ENCODE results near the gene ADAMTS9. TPM values are rescaled to one million over a fixed set of nuclear protein-coding genes. Genes with fewer than 3 reads are reported as not detected.
A peak's percentile ranks its signal among the peaks of the same experiment; 100 is the strongest.

ADAMTS9 gene
- total RNA-seq, 4 donors from 2014 or later, result 4.8 to 49.8 (median 13.4) TPM

- Histone ChIP-seq H3K4me3 (no peak overlapping the region), H3K27me3 (no peaks in the 10 kb centered on the region), H3K36me3 (no peaks in the 10 kb centered on the region), H3K9me3 (no peaks in the 10 kb centered on the region), H3K27ac (peak overlapping the region in 1 of 4 donors; percentile 8), H3K4me1 (peaks cover 48 to 54% of the 10 kb centered on the region in 2 donors)
- ATAC-seq (no peak), DNase-seq (no peak)
- TF ChIP-seq POLR2A (IDR thresholded peaks at IDR 0.05) (no peak), CTCF (IDR thresholded peaks at IDR 0.05 in 4 of 5, conservative IDR thresholded peaks at IDR 0.05 in 1 of 5) (no peak)
- intact Hi-C loops (cut with DNase I; ENCODE audit: low total_unique reads), result no loop called here
- in situ Hi-C loops (cut with MboI; ENCODE audit: low sequenced_read_pairs in 4 of 4), result loop anchor here in 1 of 4 donors (10.0 kb wide), 1 partner anchor 131 kb away; no protein-coding TSS in a partner anchor
Measured at GRCh38 chr3:64666171-64666588, 21.6 kb downstream of the ADAMTS9 start.

GRCh38 chr3:64664397-64664796 lies 23.4 kb downstream of the ADAMTS9 start:
- TF ChIP-seq CTCF (IDR thresholded peaks at IDR 0.05 in 4 of 5, conservative IDR thresholded peaks at IDR 0.05 in 1 of 5) (no peak), POLR2A (IDR thresholded peaks at IDR 0.05) (no peak)
- no peaks in the 10 kb centered on the region for H3K36me3 ChIP-seq
- no peaks in the 10 kb centered on the region for H3K9me3 ChIP-seq
- H3K27ac ChIP-seq, result peak overlapping the region in 3 of 4 donors; percentile 18 to 35 (median 28)
- intact Hi-C loops (cut with DNase I; ENCODE audit: low total_unique reads), result no loop called here
- H3K27me3 ChIP-seq, result no peaks in the 10 kb centered on the region
- H3K4me1 ChIP-seq, result peaks cover 48 to 54% of the 10 kb centered on the region in 2 donors
- DNase-seq, result no peak
- no peak for ATAC-seq
- in situ Hi-C loops (cut with MboI; ENCODE audit: low sequenced_read_pairs in 4 of 4), result loop anchor here in 1 of 4 donors (10.0 kb wide), 1 partner anchor 130 kb away; no protein-coding TSS in a partner anchor
- H3K4me3 ChIP-seq, result no peak overlapping the region

GRCh38 chr3:64659617-64659978 lies 28.2 kb downstream of the ADAMTS9 start:
- no peaks in the 10 kb centered on the region for H3K9me3 ChIP-seq
- no peak for ATAC-seq
- H3K27me3 ChIP-seq, result no peaks in the 10 kb centered on the region
- intact Hi-C loops (cut with DNase I; ENCODE audit: low total_unique reads), result no loop called here
- H3K4me1 ChIP-seq, result peaks cover 9 to 12% of the 10 kb centered on the region in 2 donors
- no peak overlapping the region for H3K27ac ChIP-seq
- TF ChIP-seq CTCF (IDR thresholded peaks at IDR 0.05 in 4 of 5, conservative IDR thresholded peaks at IDR 0.05 in 1 of 5) (no peak), POLR2A (IDR thresholded peaks at IDR 0.05) (no peak)
- no peak for DNase-seq
- no peak overlapping the region for H3K4me3 ChIP-seq
- peaks cover 0 to 22% of the 10 kb centered on the region in 2 donors for H3K36me3 ChIP-seq
- in situ Hi-C loops (cut with MboI; ENCODE audit: low sequenced_read_pairs in 4 of 4), result no loop called here

- DNase-seq (no peak), ATAC-seq (no peak)
- intact Hi-C loops (cut with DNase I; ENCODE audit: low total_unique reads) (no loop called here), in situ Hi-C loops (cut with MboI; ENCODE audit: low sequenced_read_pairs in 4 of 4) (no loop called here)
- Histone ChIP-seq H3K4me1 (no peaks in the 10 kb centered on the region), H3K4me3 (no peak overlapping the region), H3K27me3 (no peaks in the 10 kb centered on the region), H3K36me3 (peaks cover 0 to 30% of the 10 kb centered on the region in 2 donors), H3K27ac (no peak overlapping the region), H3K9me3 (no peaks in the 10 kb centered on the region)
- TF ChIP-seq CTCF (IDR thresholded peaks at IDR 0.05 in 4 of 5, conservative IDR thresholded peaks at IDR 0.05 in 1 of 5) (no peak), POLR2A (IDR thresholded peaks at IDR 0.05) (no peak)
Measured at GRCh38 chr3:64658001-64658400, 29.8 kb downstream of the ADAMTS9 start.

- Histone ChIP-seq H3K4me3 (no peak overlapping the region), H3K27ac (no peak overlapping the region), H3K9me3 (no peaks in the 10 kb centered on the region), H3K27me3 (no peaks in the 10 kb centered on the region), H3K4me1 (no peaks in the 10 kb centered on the region), H3K36me3 (peaks cover 0 to 33% of the 10 kb centered on the region in 2 donors)
- DNase-seq (no peak), ATAC-seq (no peak)
- in situ Hi-C loops (cut with MboI; ENCODE audit: low sequenced_read_pairs in 4 of 4) (no loop called here), intact Hi-C loops (cut with DNase I; ENCODE audit: low total_unique reads) (no loop called here)
- TF ChIP-seq POLR2A (IDR thresholded peaks at IDR 0.05) (no peak), CTCF (IDR thresholded peaks at IDR 0.05 in 4 of 5, conservative IDR thresholded peaks at IDR 0.05 in 1 of 5) (no peak)
Measured at GRCh38 chr3:64656544-64656943, 31.3 kb downstream of the ADAMTS9 start.
